SK-N-SH (cell line): ENCODE data around the gene NAA10. TPM values are rescaled to one million over a fixed set of nuclear protein-coding genes. Genes with fewer than 3 reads are reported as not detected.

Experiments used
- CTCF ChIA-PET: fragments of 300-600, 350-600 bp; formaldehyde crosslinking; extraction: SDS; loops from one replicate; lab custom pipeline; 2021; lab: Yijun Ruan, JAX
- POLR2A ChIA-PET: fragments of 350-600 bp; sonication (Branson Sonifier 250); formaldehyde crosslinking; extraction: SDS; loops from one replicate; lab custom pipeline; 2020; ENCODE audit warnings: antibody characterized with exemption, inconsistent platforms; lab: Yijun Ruan, JAX
- DNase-seq: peaks from one replicate; pipeline ENCODE4 v3.0.0; 2012
- H2AFZ ChIP-seq: fragments of 200-600 bp; sonication (generic); 2 replicates; pipeline ENCODE4 v1.8.1; 2016; ENCODE audit warnings: antibody characterized with exemption, mild to moderate bottlenecking, low read depth
- H3F3A ChIP-seq: fragments of 200-600 bp; sonication (generic); replicated peaks from 2 replicates; pipeline ENCODE3; 2016; ENCODE audit warnings: antibody characterized with exemption, mild to moderate bottlenecking; ENCODE audit not compliant: insufficient read depth
- H3K27ac ChIP-seq, 2 experiments: fragments of 200-500 bp in 1 of 2; fragments of 200-600 bp in 1 of 2; sonication (Bioruptor generic) in 1 of 2; sonication (generic), shearing (Covaris generic) in 1 of 2; 2 replicates each; pipeline versions ENCODE4 v1.5.1 to v1.6.1; 2014 to 2016; ENCODE audit warnings: low read depth in 2 of 2, inconsistent platforms in 1 of 2, low read length in 1 of 2, mild to moderate bottlenecking in 1 of 2, mixed read lengths in 1 of 2
- H3K27me3 ChIP-seq: fragments of 200-600 bp; sonication (generic), shearing (Covaris generic); 2 replicates; pipeline ENCODE4 v1.6.1; 2016; ENCODE audit warnings: mixed run types; ENCODE audit not compliant: insufficient read depth
- H3K36me3 ChIP-seq, 2 experiments: fragments of 200-500 bp in 1 of 2; fragments of 200-600 bp in 1 of 2; sonication (Bioruptor generic) in 1 of 2; sonication (generic) in 1 of 2; replicated peaks in 1 of 2; 2 replicates each; pipeline versions ENCODE3 to v1.5.1; 2014 to 2016; ENCODE audit warnings: low read length in 1 of 2, mild to moderate bottlenecking in 1 of 2; ENCODE audit not compliant: insufficient read depth in 2 of 2, control insufficient read depth in 1 of 2
- H3K4me1 ChIP-seq, 2 experiments: fragments of 200-500 bp in 1 of 2; fragments of 200-600 bp in 1 of 2; sonication (Bioruptor generic) in 1 of 2; sonication (generic), shearing (Covaris generic) in 1 of 2; 2 replicates each; pipeline versions ENCODE4 v1.5.1 to v1.6.1; 2014 to 2016; ENCODE audit warnings: low read depth in 1 of 2, low read length in 1 of 2, mixed run types in 1 of 2; ENCODE audit not compliant: insufficient read depth in 2 of 2, control insufficient read depth in 1 of 2
- H3K4me2 ChIP-seq: fragments of 200-600 bp; sonication (generic), shearing (Covaris generic); 2 replicates; pipeline ENCODE4 v1.6.1; 2017; ENCODE audit warnings: mixed run types
- H3K4me3 ChIP-seq, 2 experiments: fragments of 200-500 bp in 1 of 2; fragments of 200-600 bp in 1 of 2; sonication (Bioruptor generic) in 1 of 2; sonication (generic), shearing (Covaris generic) in 1 of 2; 2 replicates each; pipeline versions ENCODE4 v1.5.1 to v1.8.1; 2014 to 2016; ENCODE audit warnings: low read depth in 2 of 2, inconsistent platforms in 1 of 2, low read length in 1 of 2, mild to moderate bottlenecking in 1 of 2, mixed read lengths in 1 of 2, moderate library complexity in 1 of 2
- H3K79me2 ChIP-seq: fragments of 200-600 bp; sonication (generic); 2 replicates; pipeline ENCODE4 v1.8.1; 2017; ENCODE audit warnings: mild to moderate bottlenecking; ENCODE audit not compliant: insufficient read depth
- H3K9ac ChIP-seq: fragments of 200-600 bp; sonication (generic); 2 replicates; pipeline ENCODE4 v1.6.1; 2017; ENCODE audit warnings: mixed run types
- H3K9me2 ChIP-seq: fragments of 200-600 bp; sonication (generic); 2 replicates; pipeline ENCODE4 v1.6.1; 2017; ENCODE audit warnings: mixed run types
- H3K9me3 ChIP-seq: fragments of 200-600 bp; sonication (generic); 2 replicates; pipeline ENCODE4 v1.6.1; 2017; ENCODE audit warnings: mixed run types, mild to moderate bottlenecking, moderate library complexity
- H4K20me1 ChIP-seq: fragments of 200-600 bp; sonication (generic); 2 replicates; pipeline ENCODE4 v1.6.1; 2017; ENCODE audit warnings: mild to moderate bottlenecking, mixed run types; ENCODE audit not compliant: insufficient read depth
- CHD2 ChIP-seq: fragments of 150-350 bp; IDR thresholded peaks from 2 replicates; pipeline ENCODE4 v1.6.1; 2018; ENCODE audit warnings: low read length; ENCODE audit not compliant: partially characterized antibody
- EP300 ChIP-seq, 2 experiments: IDR thresholded peaks; 2 replicates each; pipeline versions ENCODE4 v1.4.0 to v1.6.1; 2012; ENCODE audit warnings: borderline replicate concordance in 1 of 2, low read depth in 1 of 2, low read length in 1 of 2
- EZH2phosphoT487 ChIP-seq: fragments of 200-600 bp; sonication (generic); IDR thresholded peaks from 2 replicates; pipeline ENCODE4 v1.6.1; 2017; ENCODE audit warnings: low read depth, mixed run types, mild to moderate bottlenecking, antibody characterized with exemption, moderate library complexity, borderline replicate concordance
- FOSL2 ChIP-seq: IDR thresholded peaks from 2 replicates; pipeline ENCODE4 v1.4.0; 2012; ENCODE audit warnings: low read depth, mild to moderate bottlenecking, moderate library complexity, borderline replicate concordance
- FOXM1 ChIP-seq: IDR thresholded peaks from 2 replicates; pipeline ENCODE4 v1.4.0; 2012; ENCODE audit warnings: low read depth, mild to moderate bottlenecking
- GABPA ChIP-seq: IDR thresholded peaks from 2 replicates; pipeline ENCODE4 v1.4.0; 2012; ENCODE audit warnings: low read depth, mild to moderate bottlenecking
- GATA2 ChIP-seq: sonication (generic); formaldehyde crosslinking; IDR thresholded peaks from 2 replicates; pipeline ENCODE4 v1.5.0; 2020; ENCODE audit warnings: mild to moderate bottlenecking, missing genetic modification reagents
- IRF3 ChIP-seq: fragments of 150-350 bp; IDR thresholded peaks from 2 replicates; pipeline ENCODE4 v1.6.1; 2016; ENCODE audit warnings: mild to moderate bottlenecking, low read depth, low read length
- JUND ChIP-seq: IDR thresholded peaks from 2 replicates; pipeline ENCODE4 v1.4.0; 2012
- MEF2A ChIP-seq: IDR thresholded peaks from 2 replicates; pipeline ENCODE4 v1.4.0; 2012; ENCODE audit warnings: low read depth, borderline replicate concordance
- MXI1 ChIP-seq: IDR thresholded peaks from 2 replicates; pipeline ENCODE4 v1.6.1; 2012; ENCODE audit warnings: mild to moderate bottlenecking, low read depth, low read length, improper control_type of control experiment
- NFIC ChIP-seq: IDR thresholded peaks from 2 replicates; pipeline ENCODE4 v1.4.0; 2012; ENCODE audit warnings: borderline replicate concordance
- NRF1 ChIP-seq: IDR thresholded peaks from 2 replicates; pipeline ENCODE4 v1.6.1; 2012; ENCODE audit warnings: low read depth, mild to moderate bottlenecking, low read length
- POLR2AphosphoS5 ChIP-seq: IDR thresholded peaks from 2 replicates; pipeline ENCODE4 v1.6.1; 2012; ENCODE audit warnings: low read depth, low read length
- RXRA ChIP-seq: IDR thresholded peaks from 2 replicates; pipeline ENCODE4 v1.4.0; 2012; ENCODE audit warnings: low read depth, mild to moderate bottlenecking, borderline replicate concordance
- SIN3A ChIP-seq: IDR thresholded peaks from 2 replicates; pipeline ENCODE4 v1.6.1; 2012; ENCODE audit warnings: low read depth, mild to moderate bottlenecking, low read length, moderate library complexity, borderline replicate concordance
- SMC3 ChIP-seq: IDR thresholded peaks from 2 replicates; pipeline ENCODE4 v1.6.1; 2012; ENCODE audit warnings: low read depth, low read length, improper control_type of control experiment
- TAF1 ChIP-seq: IDR thresholded peaks from 2 replicates; pipeline ENCODE4 v1.6.1; 2012; ENCODE audit warnings: low read depth, mild to moderate bottlenecking, low read length, moderate library complexity, borderline replicate concordance
- TCF12 ChIP-seq: IDR thresholded peaks from 2 replicates; pipeline ENCODE4 v1.4.0; 2012
- USF1 ChIP-seq: IDR thresholded peaks from 2 replicates; pipeline ENCODE4 v1.4.0; 2012; ENCODE audit warnings: low read depth, borderline replicate concordance
- ZBTB33 ChIP-seq: IDR thresholded peaks from 2 replicates; pipeline ENCODE4 v1.4.0; 2012; ENCODE audit warnings: low read depth, borderline replicate concordance
- WGBS: methylation state at CpG from one replicate; pipeline ENCODE4 v1.1.6; 2017; ENCODE audit warnings: low lambda C conversion rate; 5-methylcytosine and 5-hydroxymethylcytosine counted together
- polyA plus RNA-seq, 3 experiments: library from polyadenylated mRNA; depleted of rRNA; stranded (reverse); fragments of >200 nt; gene quantifications; 2 replicates each; pipeline ENCODE4 v1.2.3, GENCODE V29; 2012

The NAA10 gene
- polyA plus RNA-seq, 1 of the 3 experiments (the other 2 are of a cell fraction), result 229 TPM

GRCh38 chrX:153955228-153955732 is 20.4 kb upstream of the NAA10 start (continued):
- TF ChIP-seq TAF1, result no peak
- no peak for TF ChIP-seq GATA2 (CRISPR knock-in tag)
- no peak for TF ChIP-seq JUND
- no peak for TF ChIP-seq TCF12
- TF ChIP-seq NFIC, result no peak
- no peak for TF ChIP-seq EZH2phosphoT487
- no peak for TF ChIP-seq FOSL2

- H3F3A ChIP-seq, result no peaks in the 10 kb centered on the region
- no peak for TF ChIP-seq IRF3
- no peak for TF ChIP-seq FOXM1
- TF ChIP-seq MEF2A, result no peak
- no peak for TF ChIP-seq EP300 (IDR thresholded peaks at IDR 0.05; ENCODE audit: borderline replicate concordance in 1 of 2, low read depth in 1 of 2, low read length in 1 of 2)
- TF ChIP-seq POLR2AphosphoS5, result no peak
- no peak for TF ChIP-seq USF1
- no peak for TF ChIP-seq SIN3A
- no peak for TF ChIP-seq MXI1
- no peak for TF ChIP-seq RXRA
- TF ChIP-seq ZBTB33, result no peak
- no peak for TF ChIP-seq TAF1
- no peak for TF ChIP-seq EZH2phosphoT487
- no peak for TF ChIP-seq SMC3
- no peak for TF ChIP-seq NRF1
- no peak for TF ChIP-seq GABPA
- TF ChIP-seq CHD2, result no peak
- TF ChIP-seq TCF12, result no peak
- H3K79me2 ChIP-seq, result no peaks in the 10 kb centered on the region
- H3K27me3 ChIP-seq, result no peaks in the 10 kb centered on the region
- ChIA-PET CTCF (no interaction called here), POLR2A (no interaction called here)
- WGBS, result 98% methylated on average over 9 of the region's 44 CpGs
- no peaks in the 10 kb centered on the region; a peak in 1 of 4 replicates for H3K4me1 ChIP-seq
- peaks cover 13 to 98% of the 10 kb centered on the region in 2 experiments for H3K36me3 ChIP-seq
- no peak overlapping the region for H3K4me2 ChIP-seq
- no peak overlapping the region for H3K9ac ChIP-seq
- H3K9me3 ChIP-seq, result no peaks in the 10 kb centered on the region
- H3K4me3 ChIP-seq, result no peak overlapping the region
- H3K27ac ChIP-seq, result no peak overlapping the region
- no peak overlapping the region for H2AFZ ChIP-seq
- H3K9me2 ChIP-seq, result no peaks in the 10 kb centered on the region
- DNase-seq, result no peak
- H4K20me1 ChIP-seq, result peaks cover 5% of the 10 kb centered on the region; the same call in 1 of the 2 replicates
Observed at GRCh38 chrX:153954558-153955227, 19.9 kb upstream of the NAA10 start.
